COR-L47 (cell line): Measurements from ENCODE around the gene CAP2.
"Not testable (repeated sequence)": the region's sequence is repeated elsewhere in the genome, so short reads cannot be mapped to it uniquely, and the experiment has no call there.

ENCODE experiments used
- DNase-seq: peaks from one replicate; lab custom pipeline; 2025; lab: John Stamatoyannopoulos, UW

CAP2 gene

DNA sequence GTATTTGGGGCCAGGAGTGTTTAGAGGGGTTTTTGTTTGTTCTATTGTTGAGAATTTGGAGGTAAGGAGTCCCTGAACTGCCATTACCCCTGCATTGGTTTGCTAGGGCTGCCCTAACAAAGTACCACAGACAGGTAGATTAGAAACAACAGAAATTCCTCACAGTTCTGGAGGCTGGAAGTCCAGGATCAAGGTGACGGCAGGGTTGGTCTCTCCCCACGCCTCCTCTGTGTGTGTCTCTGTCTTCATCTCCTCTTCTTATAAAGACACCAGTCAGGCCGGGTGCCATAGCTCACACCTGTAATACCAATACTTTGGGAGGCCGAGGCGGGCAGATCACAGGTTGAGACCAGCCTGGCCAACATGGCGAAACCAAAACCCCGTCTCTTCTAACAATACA, 109.7 kb downstream of the CAP2 start:
- DNase-seq = no peak

DNA sequence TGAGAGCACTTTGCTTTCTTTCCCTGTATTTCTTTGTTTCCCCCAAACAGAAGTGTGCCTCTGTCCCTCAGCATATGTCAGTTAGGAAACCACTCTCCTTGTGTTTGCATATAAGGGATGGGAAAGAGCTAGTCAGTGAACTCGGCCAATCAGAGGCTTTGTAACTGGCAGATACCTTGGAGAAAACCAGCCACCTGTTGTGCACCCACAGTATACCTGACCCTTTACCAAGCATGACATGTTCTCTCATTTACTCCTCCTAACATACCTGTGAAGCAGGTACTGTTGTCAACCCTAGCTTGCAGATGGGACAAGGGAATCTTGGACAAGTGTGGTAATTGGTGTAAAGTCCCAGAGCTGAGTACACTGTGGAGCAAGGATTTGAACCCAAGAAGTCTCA, 110.6 kb downstream of the CAP2 start:
- no peak for DNase-seq

DNA sequence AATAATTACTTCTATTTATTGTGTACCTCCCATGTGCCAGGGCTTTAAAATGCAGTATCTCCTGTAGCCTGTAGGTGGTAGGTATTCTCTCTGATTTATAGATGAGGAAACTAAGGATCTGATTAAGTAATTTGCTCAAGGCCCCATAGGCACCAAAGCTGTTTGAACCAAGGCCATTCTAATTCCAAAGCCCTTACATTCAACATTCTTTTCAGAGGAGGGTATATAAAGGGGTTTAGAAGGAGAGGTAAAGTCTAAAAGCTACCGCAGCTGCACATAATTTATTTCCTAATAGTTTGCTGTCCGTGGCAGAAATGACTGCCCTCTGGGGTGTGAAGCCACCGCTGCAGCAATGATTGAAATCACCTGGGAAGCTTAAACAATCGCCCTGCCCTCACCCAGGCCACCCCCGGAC, 111.7 kb downstream of the CAP2 start:
- no peak for DNase-seq

DNA sequence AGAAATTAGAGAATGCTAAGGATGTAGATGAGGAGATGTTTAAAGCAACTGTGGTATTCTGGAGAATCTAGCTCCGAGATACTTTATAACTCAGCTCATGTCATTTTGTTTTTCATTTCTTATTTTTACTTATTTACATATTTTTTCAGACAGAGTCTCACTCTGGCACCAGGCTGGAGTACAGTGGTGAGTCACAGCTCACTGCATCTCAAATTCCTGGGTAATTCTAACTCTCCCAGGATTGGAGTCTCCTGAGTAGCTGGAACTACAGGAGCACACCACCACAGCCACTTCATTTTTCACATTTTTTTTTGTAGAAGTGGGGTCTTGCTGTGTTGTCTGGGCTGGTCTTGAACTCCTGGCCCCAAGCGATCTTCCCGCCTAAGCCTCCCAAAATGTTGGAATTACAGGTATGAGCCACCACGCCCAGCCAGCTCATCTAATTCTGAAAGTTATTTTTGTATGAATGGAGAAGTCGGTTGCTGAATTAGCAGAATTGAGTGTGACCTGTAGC, 112.4 kb downstream of the CAP2 start:
- DNase-seq = no peak

DNA sequence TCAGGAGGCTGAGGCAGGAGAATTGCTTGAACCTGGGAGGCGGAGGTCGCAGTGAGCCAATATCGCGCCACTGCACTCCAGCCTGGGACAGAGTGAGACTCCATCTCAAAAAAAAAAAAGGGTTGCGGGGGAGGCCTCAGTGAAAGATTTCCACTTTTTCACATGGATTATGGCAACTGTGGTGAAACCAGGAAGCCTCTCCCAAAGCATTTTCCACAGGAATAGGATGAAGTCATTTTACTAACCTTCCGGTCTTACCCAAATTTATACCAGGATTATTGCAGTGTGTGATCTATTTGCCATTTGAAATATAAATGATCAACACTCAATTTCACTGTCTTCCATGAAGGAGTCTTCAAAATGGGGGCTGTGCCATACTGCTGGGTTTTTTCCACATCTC, 113.1 kb downstream of the CAP2 start:
- no peak for DNase-seq

DNA sequence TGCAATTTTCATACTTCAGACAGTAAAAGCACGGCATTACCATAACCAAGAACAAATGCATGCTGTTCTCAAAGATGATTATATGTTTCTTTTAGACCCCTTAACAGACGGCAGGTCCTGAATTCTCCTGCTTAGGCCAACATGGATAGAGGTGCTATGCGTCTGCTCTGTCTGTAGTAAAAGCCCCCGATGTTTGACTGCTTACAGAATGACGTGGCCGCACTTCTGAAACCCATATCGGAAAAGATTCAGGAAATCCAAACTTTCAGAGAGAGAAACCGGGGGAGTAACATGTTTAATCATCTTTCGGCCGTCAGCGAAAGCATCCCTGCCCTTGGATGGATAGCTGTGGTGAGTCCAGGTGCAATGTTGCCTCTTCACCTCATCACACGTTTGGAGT, 113.6 kb downstream of the CAP2 start:
- no peak for DNase-seq

DNA sequence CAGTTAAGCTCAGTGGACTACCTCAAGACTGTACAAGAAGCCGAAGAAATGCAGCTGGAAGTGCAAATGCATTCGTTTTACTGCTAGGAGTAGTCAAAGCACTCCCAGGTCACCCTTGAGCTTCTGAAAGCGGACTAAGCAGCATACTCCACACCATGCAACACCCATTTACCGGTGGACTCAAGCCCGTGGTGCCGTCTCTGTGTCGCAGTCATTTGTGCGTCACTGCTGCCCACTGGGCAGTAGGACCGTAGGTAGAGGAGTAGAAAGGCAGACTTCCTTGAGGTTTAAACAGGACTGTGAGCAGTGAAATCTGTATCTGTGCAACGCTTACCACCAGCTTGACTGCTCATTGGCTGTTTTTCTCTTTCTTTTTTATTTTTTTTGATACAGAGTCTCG, 117.7 kb downstream of the CAP2 start:
- DNase-seq = no peak

DNA sequence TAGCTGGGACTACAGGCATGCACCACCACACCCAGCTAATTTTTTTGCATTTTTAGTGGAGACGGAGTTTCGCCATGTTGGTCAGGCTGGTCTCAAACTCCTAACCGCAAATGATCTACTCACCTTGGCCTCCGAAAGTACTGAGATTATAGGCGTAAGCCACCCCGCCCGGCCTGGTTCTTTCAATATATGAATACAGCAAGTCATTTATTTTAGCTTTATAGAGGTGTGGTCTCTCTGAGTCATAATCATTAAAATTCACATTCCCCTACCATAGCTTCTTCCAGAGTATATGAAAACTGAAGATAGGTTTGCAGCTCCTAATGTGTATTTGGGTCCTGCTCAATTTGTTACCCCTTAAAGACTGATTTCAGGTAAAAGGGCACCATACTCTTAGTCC, 118.2 kb downstream of the CAP2 start:
- DNase-seq = no peak

DNA sequence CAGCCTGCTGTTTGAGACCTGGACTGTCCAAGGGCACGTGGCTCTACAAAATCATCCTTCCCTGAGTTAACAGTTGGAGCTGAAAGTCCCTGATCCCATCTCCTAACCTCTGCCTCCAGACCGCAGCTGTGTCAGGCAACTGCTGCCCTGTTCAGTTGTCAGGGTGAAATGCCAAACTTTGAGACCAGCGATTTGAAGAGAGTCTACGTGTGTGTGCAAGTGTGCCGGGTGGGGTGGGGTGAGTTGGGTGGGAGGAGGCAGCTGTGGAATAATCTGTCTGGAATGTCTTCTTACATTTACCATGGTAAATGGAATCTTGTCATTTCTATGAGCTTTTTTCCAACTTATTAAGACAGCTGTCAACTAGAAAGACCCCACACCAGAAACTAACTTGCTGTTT, 125.7 kb downstream of the CAP2 start:
- DNase-seq = no peak

DNA sequence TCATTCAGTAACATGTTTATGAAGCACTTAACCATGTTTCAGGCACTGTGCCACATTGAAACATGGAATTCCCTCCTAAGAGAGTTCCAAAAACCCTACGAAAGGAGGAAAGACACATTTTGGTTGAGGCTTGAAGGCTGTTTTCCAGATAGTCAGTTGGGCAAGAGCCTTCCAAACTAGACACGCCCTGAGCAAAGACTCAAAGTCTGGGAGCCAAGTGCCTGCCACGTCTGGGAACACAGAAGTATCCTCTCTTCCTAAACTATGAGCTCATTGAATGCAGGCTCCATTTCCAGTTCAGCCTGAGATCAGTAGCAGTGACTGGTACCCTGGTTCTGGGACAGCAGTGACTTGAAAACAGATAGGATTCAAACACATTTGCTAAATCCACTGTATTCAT, 132.2 kb downstream of the CAP2 start:
- DNase-seq = no peak

DNA sequence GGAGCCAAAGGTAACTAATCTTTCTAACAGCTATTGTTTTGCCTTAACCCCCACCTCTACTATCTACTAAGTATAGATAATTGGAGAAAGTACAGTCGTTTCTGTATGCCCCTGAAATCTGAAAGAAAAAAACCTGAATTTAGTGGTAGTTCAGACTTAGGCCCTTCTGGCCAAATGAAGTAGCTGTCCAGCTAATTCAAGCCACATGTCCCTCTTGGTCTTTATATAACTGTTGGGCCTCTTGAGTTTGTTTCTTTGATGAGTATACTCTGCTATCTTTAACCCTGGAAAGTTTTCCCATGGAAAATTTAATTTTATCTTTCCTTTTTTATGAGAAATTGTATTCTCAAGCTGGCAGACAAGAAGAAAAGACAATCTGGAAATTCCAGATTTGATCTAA, 133.7 kb downstream of the CAP2 start:
- DNase-seq = no peak

DNA sequence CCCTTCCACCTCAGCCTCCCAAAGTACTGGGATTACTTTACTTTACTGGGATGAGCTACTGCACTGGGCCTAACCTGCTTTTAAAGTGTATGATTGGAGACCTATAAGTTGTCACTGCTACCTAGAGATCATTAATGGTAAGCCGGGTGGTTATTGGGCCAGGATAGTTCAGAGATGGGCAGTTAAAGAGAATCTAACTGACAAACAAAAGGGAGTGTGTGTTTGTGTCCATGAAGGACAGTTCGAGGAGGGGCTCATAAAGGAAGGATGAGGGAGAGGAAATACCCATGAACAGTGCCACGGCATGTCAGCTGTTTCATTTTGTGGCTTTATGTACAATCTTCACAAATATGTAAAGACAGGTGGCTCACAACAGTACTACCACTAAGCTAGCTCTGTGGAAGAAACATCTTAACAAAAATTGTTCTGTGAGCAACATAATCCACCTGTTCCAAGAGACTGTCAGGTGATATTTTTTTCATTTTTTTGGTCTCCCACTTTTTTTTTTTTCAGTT, 137.0 kb downstream of the CAP2 start:
- no peak for DNase-seq

DNA sequence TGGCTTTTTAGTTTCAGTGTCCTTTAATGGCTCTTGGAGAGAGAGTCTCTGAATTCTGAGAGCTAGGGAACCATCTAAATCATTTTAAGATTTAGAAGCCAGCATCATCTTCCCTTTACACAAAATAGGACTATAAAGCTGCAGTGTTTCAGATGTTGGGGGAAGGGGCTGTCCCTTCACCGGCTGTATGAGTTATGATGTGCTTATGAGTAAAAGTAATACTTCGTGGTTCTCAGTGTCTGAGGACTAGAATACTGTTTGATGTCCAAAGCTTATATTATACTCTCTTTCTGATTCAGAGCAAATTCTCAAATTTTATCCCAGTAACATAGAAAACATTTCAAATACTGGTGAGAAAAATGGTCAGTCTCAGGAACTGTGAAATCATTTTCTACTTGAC, 143.2 kb downstream of the CAP2 start:
- no peak for DNase-seq

DNA sequence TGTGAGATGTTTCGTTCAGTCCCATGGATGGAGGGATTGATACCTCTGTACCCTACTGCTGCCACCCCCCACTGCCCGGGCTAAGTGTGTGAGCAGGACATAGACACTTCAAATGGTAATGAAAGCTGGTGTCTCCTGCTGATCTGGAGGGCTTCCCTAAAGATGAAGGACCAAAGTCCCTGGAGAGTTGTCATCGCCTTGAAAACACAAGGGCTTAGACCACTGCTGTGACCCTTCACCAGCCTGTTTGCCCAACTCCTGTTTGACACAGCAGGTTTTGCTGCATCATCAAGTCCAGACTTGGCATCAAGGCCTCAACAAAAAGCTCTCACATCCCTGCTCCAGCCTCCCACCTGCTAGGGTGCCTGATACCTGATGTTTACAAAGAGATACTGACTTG, 148.8 kb downstream of the CAP2 start:
- peak; percentile 60 for DNase-seq

DNA sequence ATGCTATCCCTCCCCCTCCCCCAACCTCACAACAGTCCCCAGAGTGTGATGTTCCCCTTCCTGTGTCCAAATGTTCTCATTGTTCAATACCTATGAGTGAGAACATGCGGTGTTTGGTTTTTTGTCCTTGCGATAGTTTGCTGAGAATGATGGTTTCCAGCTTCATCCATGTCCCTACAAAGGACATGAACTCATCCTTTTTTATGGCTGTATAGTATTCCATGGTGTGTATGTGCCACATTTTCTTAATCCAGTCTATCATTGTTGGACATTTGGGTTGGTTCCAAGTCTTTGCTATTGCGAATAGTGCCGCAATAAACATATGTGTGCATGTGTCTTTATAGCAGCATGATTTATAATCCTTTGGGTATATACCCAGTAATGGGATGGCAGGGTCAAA, 152.3 kb downstream of the CAP2 start:
- DNase-seq = not testable (repeated sequence)

DNA sequence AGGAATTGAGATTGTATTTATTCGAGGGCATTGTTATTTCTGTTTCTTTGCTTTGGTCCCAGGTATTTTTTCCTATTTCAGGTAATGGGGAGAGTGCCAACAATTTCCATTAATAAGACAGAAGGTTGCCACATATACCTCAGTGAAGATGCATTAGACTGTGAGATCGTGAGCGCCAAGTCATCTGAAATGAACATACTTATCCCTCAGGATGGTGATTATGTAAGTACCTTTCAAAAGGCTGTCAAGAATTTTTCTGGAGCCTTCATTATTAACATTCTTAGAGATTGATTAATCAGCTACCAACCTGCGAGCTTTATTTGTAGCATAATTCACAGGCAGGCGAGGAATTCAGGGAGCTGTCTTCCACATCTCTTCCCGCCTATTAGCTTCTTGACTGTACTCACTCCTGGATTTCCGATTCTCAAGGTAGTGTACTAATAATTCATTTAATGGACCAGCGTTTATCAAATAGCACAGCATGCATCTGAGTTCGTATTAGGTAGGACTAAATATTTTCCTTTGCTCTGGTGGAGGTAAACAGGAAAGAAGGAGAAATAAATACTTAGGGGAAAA, 158.1 kb downstream of the CAP2 start:
- DNase-seq = no peak

DNA sequence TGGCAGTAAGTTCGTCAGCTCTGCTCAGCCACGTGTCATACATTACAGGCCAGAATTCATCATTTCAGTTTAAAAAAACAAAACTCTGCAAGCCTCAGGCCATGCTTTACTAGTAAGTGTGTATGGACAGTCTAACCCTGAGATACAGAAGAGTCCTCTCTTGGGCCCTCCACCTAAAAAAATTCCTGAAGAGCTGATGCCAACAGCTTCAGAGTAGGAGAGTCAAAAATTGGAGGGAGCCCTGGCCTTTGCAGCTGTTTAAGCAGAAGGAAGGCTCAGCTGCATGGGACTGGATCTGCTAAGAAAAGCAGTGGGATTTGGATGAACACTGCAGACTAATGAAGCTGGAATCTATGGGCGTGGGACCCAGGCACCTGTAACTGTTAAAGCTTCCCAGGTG, 159.5 kb downstream of the CAP2 start:
- no peak for DNase-seq

DNA sequence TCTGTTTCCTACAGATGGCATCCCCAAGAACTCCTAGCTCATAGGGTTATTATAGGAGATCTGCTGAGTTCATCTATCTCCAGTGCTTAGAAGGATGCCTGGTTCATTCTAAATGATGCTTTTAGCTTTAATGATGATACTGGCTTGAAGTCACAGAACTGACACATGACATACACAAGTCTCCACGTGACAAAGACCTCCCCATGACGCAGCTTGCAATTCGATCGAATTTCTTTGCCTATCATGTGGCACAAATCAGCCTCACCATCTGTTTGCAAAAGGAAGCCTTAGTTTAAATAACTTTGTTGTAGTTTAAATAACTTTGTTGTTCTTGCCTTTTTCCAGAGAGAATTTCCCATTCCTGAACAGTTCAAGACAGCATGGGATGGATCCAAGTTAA, 162.6 kb downstream of the CAP2 start:
- no peak for DNase-seq

DNA sequence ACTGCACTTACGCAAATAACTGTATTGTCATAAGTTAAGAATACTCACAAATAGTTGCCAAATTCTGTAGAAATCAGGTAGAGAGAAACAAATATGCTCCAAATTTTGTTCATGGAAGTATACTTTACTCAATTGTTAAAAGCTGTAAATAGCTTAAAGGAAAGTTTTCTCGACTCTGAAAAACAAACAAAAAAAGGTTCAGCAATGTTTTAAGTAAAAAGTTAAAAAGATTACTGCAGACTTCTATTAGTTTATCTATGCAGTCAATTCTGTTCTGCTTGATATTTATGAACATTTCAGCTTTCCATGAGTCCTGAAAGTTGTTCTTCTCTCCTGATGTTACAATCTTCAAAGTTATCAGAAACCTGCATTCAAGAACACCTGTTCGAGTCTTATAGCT, 169.2 kb downstream of the CAP2 start:
- no peak for DNase-seq

DNA sequence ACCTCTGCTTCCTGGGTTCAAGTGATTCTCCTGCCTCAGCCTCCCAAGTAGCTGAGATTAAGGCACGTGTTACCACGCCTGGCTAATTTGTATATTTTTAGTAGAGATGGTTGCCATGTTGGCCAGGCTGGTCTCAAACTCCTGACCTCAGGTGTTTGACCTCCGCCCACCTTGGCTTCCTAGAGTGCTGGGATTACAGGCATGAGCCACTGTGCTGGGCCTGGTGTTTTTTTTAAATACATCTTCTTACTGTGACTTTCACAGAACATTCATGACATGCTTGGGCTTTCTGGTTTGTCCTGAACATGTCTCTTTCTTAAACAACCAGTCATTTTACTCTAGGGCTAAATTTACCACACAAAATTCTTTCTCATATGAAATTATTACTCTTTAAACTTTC, 172.0 kb downstream of the CAP2 start:
- DNase-seq = no peak

DNA sequence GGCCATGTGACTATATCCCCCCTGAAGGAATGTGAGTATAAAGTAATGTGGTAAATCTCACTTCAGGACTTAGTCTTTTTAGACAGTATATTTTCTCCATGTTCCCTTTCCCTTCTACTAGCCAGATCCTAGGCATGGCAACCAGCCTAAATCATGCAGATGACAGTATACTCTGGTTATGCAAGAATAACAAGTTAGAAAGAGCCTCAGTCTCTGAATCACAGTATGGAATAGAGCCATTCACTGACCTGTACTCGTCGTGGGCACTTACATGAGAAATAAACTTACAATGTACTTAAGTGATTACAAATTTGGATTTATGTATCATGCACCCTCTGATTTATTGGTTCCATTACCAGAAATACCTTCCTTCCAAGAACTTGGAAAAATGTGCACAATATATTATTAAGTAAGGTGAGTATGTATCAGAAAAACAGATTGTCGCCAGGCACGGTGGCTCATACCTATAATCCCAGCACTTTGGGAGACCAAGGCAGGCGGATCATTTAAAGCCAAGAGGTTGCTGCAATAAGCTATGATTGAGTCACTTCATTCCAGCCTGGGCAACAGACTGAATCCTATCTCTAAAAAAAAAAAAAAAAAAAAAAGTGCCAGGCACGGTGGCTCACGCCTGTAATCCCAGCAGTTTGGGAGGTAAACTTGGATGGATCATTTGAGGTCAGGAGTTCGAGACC, 181.6 kb downstream of the CAP2 start:
- DNase-seq = no peak

DNA sequence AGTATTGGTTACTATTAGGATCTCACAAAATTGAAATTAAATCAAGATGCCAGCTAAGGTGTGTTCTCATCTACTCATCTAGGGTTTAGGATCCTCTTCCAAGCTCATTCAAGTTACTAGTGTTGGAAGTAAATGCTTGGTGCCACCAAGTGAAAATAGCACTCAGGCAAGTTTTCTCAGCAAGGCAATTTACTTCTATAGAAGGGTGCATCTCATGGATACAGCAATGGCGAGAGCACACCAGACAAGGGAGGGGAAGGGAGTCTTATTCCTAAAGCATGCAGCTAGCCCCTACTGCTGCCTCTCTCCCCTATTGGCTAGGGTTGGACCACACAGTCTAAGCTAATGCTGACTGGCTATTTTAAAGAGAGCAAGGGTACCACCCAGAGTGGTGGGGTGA, 183.7 kb downstream of the CAP2 start:
- DNase-seq = no peak

DNA sequence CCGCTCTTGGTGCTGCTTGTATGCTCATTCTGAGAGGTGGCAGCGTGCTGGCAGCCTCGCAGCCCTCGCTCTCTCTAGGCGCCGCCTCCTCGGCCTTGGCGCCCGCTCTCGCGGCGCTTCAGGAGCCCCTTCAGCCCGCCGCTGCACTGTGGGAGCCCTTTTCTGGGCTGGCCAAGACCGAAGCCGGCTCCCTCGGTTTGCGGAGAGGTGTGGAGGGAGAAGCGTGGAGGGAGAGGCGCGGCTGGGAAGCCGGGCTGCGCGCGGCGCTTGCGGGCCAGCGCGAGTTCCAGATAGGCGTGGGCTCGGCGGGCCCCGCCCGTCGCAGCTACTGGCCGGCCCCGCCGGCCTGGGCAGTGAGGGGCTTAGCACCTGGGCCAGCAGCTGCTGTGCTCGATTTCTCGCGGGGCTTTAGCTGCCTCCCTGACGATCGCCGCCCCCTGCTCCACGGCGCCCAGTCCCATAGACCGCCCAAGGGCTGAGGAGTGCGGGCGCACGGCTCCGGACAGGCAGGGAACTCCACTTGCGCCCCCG, 187.2 kb downstream of the CAP2 start:
- DNase-seq = no peak

DNA sequence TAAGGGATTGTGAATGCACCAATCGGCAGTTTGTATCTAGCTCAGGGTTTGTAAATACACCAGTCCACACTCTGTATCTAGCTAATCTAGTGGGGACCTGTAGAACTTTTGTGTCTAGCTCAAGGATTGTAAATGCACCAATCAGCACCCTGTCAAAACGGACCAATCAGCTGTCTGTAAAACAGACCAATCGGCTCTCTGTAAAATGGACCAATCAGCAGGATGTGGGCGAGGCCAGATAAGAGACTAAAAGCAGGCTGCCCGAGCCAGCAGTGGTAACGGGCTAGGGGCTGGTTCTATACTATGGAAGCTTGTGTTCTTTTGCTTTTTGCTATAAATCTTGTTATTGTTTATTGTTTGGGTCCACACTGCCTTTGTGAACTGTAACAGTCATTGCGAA, 187.9 kb downstream of the CAP2 start:
- not testable (repeated sequence) for DNase-seq
